K562 (cell line): Measurements from ENCODE around the gene ALDH16A1. TPM values are rescaled to one million over a fixed set of nuclear protein-coding genes. Genes with fewer than 3 reads are reported as not detected.

Experiments used
- ELF2 ChIP-seq: fragments of 250-450 bp; sonication (Bioruptor Pico); IDR thresholded peaks from 2 replicates; pipeline ENCODE4 v1.5.0; 2021; ENCODE audit warnings: mild to moderate bottlenecking
- HDGF ChIP-seq: fragments of 450-650 bp; IDR thresholded peaks from 2 replicates; pipeline ENCODE4 v1.6.1; 2016
- HNRNPUL1 ChIP-seq: fragments of 200-400 bp; formaldehyde crosslinking; IDR thresholded peaks from 2 replicates; pipeline ENCODE4 v1.6.1; 2017; ENCODE audit warnings: low read length
- MECOM ChIP-seq: fragments of 250-450 bp; sonication (Bioruptor Pico); IDR thresholded peaks from 2 replicates; pipeline ENCODE4 v1.8.0; 2022; ENCODE audit warnings: inconsistent platforms
- MEIS2 ChIP-seq: fragments of 450-650 bp; IDR thresholded peaks from 2 replicates; pipeline ENCODE4 v1.6.1; 2014; ENCODE audit warnings: mild to moderate bottlenecking; ENCODE audit not compliant: partially characterized antibody
- NFIC ChIP-seq: fragments of 450-650 bp; IDR thresholded peaks from 2 replicates; pipeline ENCODE4 v1.6.1; 2017; ENCODE audit warnings: mild to moderate bottlenecking, inconsistent platforms
- NONO ChIP-seq, 2 experiments: fragments of 200-400 bp in 1 of 2; fragments of 450-650 bp in 1 of 2; formaldehyde crosslinking in 1 of 2; IDR thresholded peaks; 2 replicates each; pipeline ENCODE4 v1.6.1; 2017; ENCODE audit warnings: low read depth in 2 of 2, mild to moderate bottlenecking in 2 of 2, moderate library complexity in 2 of 2, low read length in 1 of 2
- RUNX1 ChIP-seq: sonication (generic); IDR thresholded peaks from 2 replicates; pipeline ENCODE4 v1.6.1; 2016; ENCODE audit warnings: antibody characterized with exemption, low read depth
- SETDB1 ChIP-seq: IDR thresholded peaks from one replicate; pipeline ENCODE4 v1.6.1; 2012; ENCODE audit warnings: low read length, control low read depth, inconsistent platforms
- polyA plus RNA-seq, 8 experiments: library from polyadenylated mRNA; depleted of rRNA in 4 of 8; stranded (reverse) in 5 of 8; unstranded in 3 of 8; fragments of >200 nt; fragmentation: Nextera tagmentation in 2 of 8; fragmentation: Illumina TruSeq in 1 of 8; extraction: Ambion mirVana in 2 of 8; extraction: Trizol in 1 of 8; gene quantifications; 2 replicates each; pipeline versions ENCODE4 v1.2.1 to v1.2.3, GENCODE V29; 2011 to 2014; ENCODE audit warnings: inconsistent platforms in 1 of 8, missing spikeins in 1 of 8
- total RNA-seq, 7 experiments: library from RNA; depleted of rRNA in 6 of 7; stranded (reverse); fragments of >200 nt in 6 of 7; fragmentation: Illumina TruSeq in 2 of 7; extraction: Trizol in 2 of 7; gene quantifications; 2 replicates each; pipeline versions ENCODE4 v1.2.1 to v1.2.3, GENCODE V29; 2011 to 2021; ENCODE audit warnings: low replicate concordance in 1 of 7
- TF ChIP-seq, protein P1 (sequence below): fragments of 250-450 bp; sonication (Bioruptor Pico); IDR thresholded peaks from 2 replicates; pipeline ENCODE4 v1.8.0; 2022; ENCODE audit warnings: moderate library complexity, mild to moderate bottlenecking, inconsistent platforms
- TF ChIP-seq, protein P2 (sequence below): fragments of 250-450 bp; sonication (Bioruptor Pico); IDR thresholded peaks from 2 replicates; pipeline ENCODE4 v1.9.0; 2021; ENCODE audit warnings: mild to moderate bottlenecking
- TF ChIP-seq, protein P3 (sequence below): fragments of 250-450 bp; sonication (Bioruptor Pico); IDR thresholded peaks from 2 replicates; pipeline ENCODE4 v1.8.0; 2021; ENCODE audit warnings: mild to moderate bottlenecking, moderate library complexity
- TF ChIP-seq, protein P4 (sequence below): sonication (generic); formaldehyde crosslinking; IDR thresholded peaks from 2 replicates; pipeline ENCODE4 v1.8.0; 2022; ENCODE audit warnings: mild to moderate bottlenecking, low read depth, missing genetic modification reagents

ALDH16A1 gene
- total and polyA plus RNA-seq, 9 of the 15 experiments (the other 6 are each of a cell fraction or from before 2014, with no cell fraction given) = 2.2 to 52.2 (median 7.6) TPM

DNA sequence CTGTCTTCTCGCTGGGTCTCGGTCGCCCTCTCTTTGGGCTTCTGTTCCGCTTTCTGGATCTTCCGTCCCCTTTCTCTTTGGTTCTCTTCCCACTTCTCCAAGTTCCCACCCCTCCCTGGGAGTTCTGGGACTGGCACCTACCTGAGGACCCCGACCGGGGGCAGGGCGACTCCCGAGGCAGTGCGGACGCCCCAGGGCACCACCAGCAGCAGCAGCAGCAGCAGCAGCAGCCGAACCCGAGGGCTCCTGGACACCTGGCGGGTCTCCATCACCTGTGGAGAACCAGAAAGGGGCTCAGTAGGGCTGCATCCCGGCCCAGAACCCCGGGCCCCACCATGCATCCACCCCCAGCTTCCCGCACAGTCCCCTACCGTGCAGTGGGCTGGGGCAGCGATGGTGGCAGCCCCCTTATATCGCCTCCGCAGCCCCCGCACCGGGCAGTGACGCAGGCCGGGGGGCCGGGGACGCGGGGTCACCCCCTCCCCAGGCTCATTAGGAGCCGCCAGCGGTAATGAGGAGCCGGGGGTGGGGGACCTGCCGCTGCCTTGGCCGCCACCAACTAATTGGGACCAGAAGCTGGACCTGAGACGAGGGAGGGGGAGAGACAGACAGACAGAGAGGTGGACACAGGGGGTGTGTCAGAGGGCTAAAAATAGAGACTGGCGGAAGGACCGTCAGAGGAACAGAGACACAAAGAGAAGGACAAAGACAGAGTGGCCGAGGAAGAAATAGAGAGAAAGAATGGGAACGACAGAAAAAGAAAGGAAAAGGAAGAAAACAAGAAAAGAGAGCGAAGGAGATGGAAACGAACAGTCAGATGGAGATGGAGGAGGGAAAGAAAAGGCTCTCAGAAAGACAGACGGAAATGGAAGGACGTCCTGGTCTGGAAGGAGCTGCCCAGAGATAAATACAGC is 29.7 kb upstream of the ALDH16A1 start, which contains the start of gene PTH2 (continued):
- TF ChIP-seq, protein P1, sequence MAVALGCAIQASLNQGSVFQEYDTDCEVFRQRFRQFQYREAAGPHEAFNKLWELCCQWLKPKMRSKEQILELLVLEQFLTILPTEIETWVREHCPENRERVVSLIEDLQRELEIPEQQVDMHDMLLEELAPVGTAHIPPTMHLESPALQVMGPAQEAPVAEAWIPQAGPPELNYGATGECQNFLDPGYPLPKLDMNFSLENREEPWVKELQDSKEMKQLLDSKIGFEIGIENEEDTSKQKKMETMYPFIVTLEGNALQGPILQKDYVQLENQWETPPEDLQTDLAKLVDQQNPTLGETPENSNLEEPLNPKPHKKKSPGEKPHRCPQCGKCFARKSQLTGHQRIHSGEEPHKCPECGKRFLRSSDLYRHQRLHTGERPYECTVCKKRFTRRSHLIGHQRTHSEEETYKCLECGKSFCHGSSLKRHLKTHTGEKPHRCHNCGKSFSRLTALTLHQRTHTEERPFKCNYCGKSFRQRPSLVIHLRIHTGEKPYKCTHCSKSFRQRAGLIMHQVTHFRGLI = no peak
- TF ChIP-seq NONO (IDR thresholded peaks at IDR 0.05; ENCODE audit: low read depth in 2 of 2, low read length in 1 of 2) = no peak
- TF ChIP-seq SETDB1 = no peak
- TF ChIP-seq, protein P2, sequence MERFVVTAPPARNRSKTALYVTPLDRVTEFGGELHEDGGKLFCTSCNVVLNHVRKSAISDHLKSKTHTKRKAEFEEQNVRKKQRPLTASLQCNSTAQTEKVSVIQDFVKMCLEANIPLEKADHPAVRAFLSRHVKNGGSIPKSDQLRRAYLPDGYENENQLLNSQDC = no peak
- no peak for TF ChIP-seq MECOM (CRISPR knock-in tag)
- TF ChIP-seq, protein P3, sequence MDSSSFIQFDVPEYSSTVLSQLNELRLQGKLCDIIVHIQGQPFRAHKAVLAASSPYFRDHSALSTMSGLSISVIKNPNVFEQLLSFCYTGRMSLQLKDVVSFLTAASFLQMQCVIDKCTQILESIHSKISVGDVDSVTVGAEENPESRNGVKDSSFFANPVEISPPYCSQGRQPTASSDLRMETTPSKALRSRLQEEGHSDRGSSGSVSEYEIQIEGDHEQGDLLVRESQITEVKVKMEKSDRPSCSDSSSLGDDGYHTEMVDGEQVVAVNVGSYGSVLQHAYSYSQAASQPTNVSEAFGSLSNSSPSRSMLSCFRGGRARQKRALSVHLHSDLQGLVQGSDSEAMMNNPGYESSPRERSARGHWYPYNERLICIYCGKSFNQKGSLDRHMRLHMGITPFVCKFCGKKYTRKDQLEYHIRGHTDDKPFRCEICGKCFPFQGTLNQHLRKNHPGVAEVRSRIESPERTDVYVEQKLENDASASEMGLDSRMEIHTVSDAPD = no peak
- TF ChIP-seq MEIS2 = no peak
- TF ChIP-seq, protein P4, sequence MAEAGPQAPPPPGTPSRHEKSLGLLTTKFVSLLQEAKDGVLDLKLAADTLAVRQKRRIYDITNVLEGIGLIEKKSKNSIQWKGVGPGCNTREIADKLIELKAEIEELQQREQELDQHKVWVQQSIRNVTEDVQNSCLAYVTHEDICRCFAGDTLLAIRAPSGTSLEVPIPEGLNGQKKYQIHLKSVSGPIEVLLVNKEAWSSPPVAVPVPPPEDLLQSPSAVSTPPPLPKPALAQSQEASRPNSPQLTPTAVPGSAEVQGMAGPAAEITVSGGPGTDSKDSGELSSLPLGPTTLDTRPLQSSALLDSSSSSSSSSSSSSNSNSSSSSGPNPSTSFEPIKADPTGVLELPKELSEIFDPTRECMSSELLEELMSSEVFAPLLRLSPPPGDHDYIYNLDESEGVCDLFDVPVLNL (CRISPR knock-in tag) = no peak
- TF ChIP-seq RUNX1 = no peak
- no peak for TF ChIP-seq HNRNPUL1
- TF ChIP-seq NFIC = no peak
- TF ChIP-seq HDGF = 0 out of 2 replicates have a peak, but pooled peaks have one; percentile 51
- no peak for TF ChIP-seq ELF2 (CRISPR knock-in tag)
